G401 (cell line): Measurements from ENCODE around the gene GARIN3. TPM values are rescaled to one million over a fixed set of nuclear protein-coding genes. Genes with fewer than 3 reads are reported as not detected.
"Not testable (repeated sequence)": the region's sequence is repeated elsewhere in the genome, so short reads cannot be mapped to it uniquely, and the experiment has no call there.

Experiments
- DNase-seq: peaks from one replicate; pipeline ENCODE4 v3.0.0-alpha.2; 2015; ENCODE audit warnings: low spot score
- in situ Hi-C: cut with HindIII; loops from 2 replicates; pipeline ENCODE4 v1.10.0; 2016; ENCODE audit warnings: low sequenced_read_pairs, mixed read lengths
- total RNA-seq: library from RNA; depleted of rRNA; stranded (reverse); fragments of >200 nt; shearing (Covaris generic); gene quantifications from 2 replicates; pipeline ENCODE4 v1.2.3, GENCODE V29; 2014

The GARIN3 gene
- total RNA-seq, 1 experiment from 2014 or later = not detected

GRCh38 chr5:157187046-157187754 is 21.1 kb upstream of the GARIN3 start:
- in situ Hi-C loops = no loop called here
- no peak for DNase-seq

- no peak for DNase-seq
- in situ Hi-C loops = no loop called here
Measured at GRCh38 chr5:157186309-157187045, 20.4 kb upstream of the GARIN3 start.

- DNase-seq, in situ Hi-C loops: not testable (repeated sequence)
Measured at GRCh38 chr5:157185122-157185521, 19.1 kb upstream of the GARIN3 start.

- DNase-seq = no peak
- in situ Hi-C loops = no loop called here
Measured at GRCh38 chr5:157184117-157184670, 18.1 kb upstream of the GARIN3 start.

GRCh38 chr5:157182143-157182757 is 16.2 kb upstream of the GARIN3 start:
- in situ Hi-C loops = no loop called here

GRCh38 chr5:157180374-157181264 is 14.6 kb upstream of the GARIN3 start, which contains the start of gene ITK:
Gene ITK (plus strand): TSS chr5:157180840. CDS start chr5:157180978, 138 bp downstream.
- in situ Hi-C loops = no loop called here
- no peak for DNase-seq

More at GRCh38 chr5:157182143-157182757, 16.2 kb upstream of the GARIN3 start:
- DNase-seq = no peak

GRCh38 chr5:157178966-157179365 is 12.9 kb upstream of the GARIN3 start:
- no peak for DNase-seq
- in situ Hi-C loops = no loop called here

- in situ Hi-C loops = no loop called here
- no peak for DNase-seq
Measured at GRCh38 chr5:157177953-157178352, 11.9 kb upstream of the GARIN3 start.

GRCh38 chr5:157175071-157175612 is 9.1 kb upstream of the GARIN3 start:
- in situ Hi-C loops = no loop called here
- no peak for DNase-seq

GRCh38 chr5:157172403-157172802 is 6.3 kb upstream of the GARIN3 start:
- in situ Hi-C loops = no loop called here
- DNase-seq = no peak

GRCh38 chr5:157168286-157168685 is 2.2 kb upstream of the GARIN3 start:
- DNase-seq = no peak
- in situ Hi-C loops = no loop called here

- in situ Hi-C loops = no loop called here
Measured at GRCh38 chr5:157167214-157167621, 1.2 kb upstream of the GARIN3 start.

GRCh38 chr5:157165668-157166067 is 396 bp downstream of the GARIN3 start:
- DNase-seq = no peak
- in situ Hi-C loops = no loop called here

More at GRCh38 chr5:157167214-157167621, 1.2 kb upstream of the GARIN3 start:
- DNase-seq = no peak

GRCh38 chr5:157165261-157165660 is 803 bp downstream of the GARIN3 start:
- no peak for DNase-seq
- in situ Hi-C loops = no loop called here

- in situ Hi-C loops = no loop called here
- DNase-seq = no peak
Measured at GRCh38 chr5:157164521-157164920, 1.5 kb downstream of the GARIN3 start.

GRCh38 chr5:157162919-157163510 is 3.0 kb downstream of the GARIN3 start:
- no peak for DNase-seq
- in situ Hi-C loops = no loop called here

GRCh38 chr5:157161996-157162395 is 4.1 kb downstream of the GARIN3 start:
- no peak for DNase-seq
- in situ Hi-C loops = no loop called here

GRCh38 chr5:157160001-157160400 is 6.1 kb downstream of the GARIN3 start:
- no peak for DNase-seq
- in situ Hi-C loops = no loop called here
